Muscle layer of colon (tissue), 2 donors: ENCODE data around the gene GSTM4.
A peak's percentile ranks its signal among the peaks of the same experiment; 100 is the strongest.

Experiments
- H3K27ac ChIP-seq: one replicate; pipeline ENCODE4 v1.7.0; 2013; ENCODE audit warnings: low read depth, mild to moderate bottlenecking, low read length, moderate library complexity
- H3K27me3 ChIP-seq, 2 donors: one replicate each; pipeline ENCODE4 v1.7.0; 2013; ENCODE audit warnings: low read length in 2 of 2, mild to moderate bottlenecking in 2 of 2; ENCODE audit not compliant: insufficient read depth in 2 of 2, control insufficient read depth in 1 of 2
- H3K36me3 ChIP-seq: one replicate; pipeline ENCODE4 v1.7.0; 2013; ENCODE audit warnings: mild to moderate bottlenecking, low read length; ENCODE audit not compliant: insufficient read depth
- H3K4me1 ChIP-seq: one replicate; pipeline ENCODE4 v1.7.0; 2013; ENCODE audit warnings: mild to moderate bottlenecking, low read length; ENCODE audit not compliant: insufficient read depth
- H3K4me3 ChIP-seq, 2 donors: one replicate each; pipeline ENCODE4 v1.7.0; 2013; ENCODE audit warnings: low read length in 2 of 2, low read depth in 1 of 2, mild to moderate bottlenecking in 1 of 2, moderate library complexity in 1 of 2
- H3K9ac ChIP-seq: one replicate; pipeline ENCODE4 v1.7.0; 2013; ENCODE audit warnings: low read length
- H3K9me3 ChIP-seq: one replicate; pipeline ENCODE4 v1.7.0; 2013; ENCODE audit warnings: mild to moderate bottlenecking, low read length
- donor health status: abdominal sarcoma.
- donor health status: Adenocarcinoma of cecum.

The GSTM4 gene

DNA sequence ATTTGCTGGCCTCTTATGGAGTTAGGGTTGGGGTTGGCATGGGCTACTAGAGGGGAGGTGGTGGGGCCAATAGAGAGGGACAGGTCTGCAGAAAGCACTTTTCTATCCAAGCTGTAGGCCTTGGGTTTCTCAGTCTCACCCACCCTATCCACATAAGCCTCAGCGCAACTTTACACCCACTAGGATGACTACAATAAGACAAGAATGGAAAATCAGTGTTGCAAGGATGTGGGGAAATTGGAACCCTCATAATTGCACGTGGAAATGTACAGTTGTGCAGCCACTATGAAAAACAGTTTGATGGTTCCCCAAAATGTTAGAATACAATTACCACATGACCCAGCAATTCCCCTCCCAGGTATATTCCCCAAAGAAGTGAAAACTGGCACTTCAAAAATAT is 14.0 kb upstream of the GSTM4 start:
- Histone ChIP-seq H3K27ac (no peak overlapping the region), H3K27me3 (no peaks in the 10 kb centered on the region), H3K4me1 (peaks cover 7% of the 10 kb centered on the region), H3K36me3 (no peaks in the 10 kb centered on the region), H3K4me3 (no peak overlapping the region), H3K9ac (no peak overlapping the region), H3K9me3 (no peaks in the 10 kb centered on the region)

DNA sequence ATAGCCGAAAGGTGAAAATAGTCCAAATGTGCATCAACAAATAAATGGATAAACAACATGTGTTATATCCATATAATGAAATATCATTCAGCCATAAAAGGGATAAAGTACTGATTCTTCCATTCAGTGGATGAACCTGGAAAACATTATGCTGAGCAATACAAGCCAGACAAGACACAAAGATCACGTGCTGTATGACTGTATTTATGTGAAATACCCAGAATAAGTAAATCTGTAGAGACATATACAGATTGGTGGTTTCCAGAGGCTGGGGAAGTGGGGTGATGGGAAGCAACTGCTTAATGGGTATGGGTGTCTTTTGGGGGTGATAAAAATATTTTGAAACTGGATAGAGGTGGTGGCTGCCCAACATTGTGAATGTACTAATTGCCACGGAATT is 13.3 kb upstream of the GSTM4 start:
- H3K27me3 ChIP-seq: no peaks in the 10 kb centered on the region
- no peaks in the 10 kb centered on the region for H3K9me3 ChIP-seq
- no peaks in the 10 kb centered on the region for H3K36me3 ChIP-seq
- peaks cover 7% of the 10 kb centered on the region for H3K4me1 ChIP-seq
- H3K4me3 ChIP-seq: no peak overlapping the region
- no peak overlapping the region for H3K27ac ChIP-seq
- H3K9ac ChIP-seq: no peak overlapping the region

GRCh38 chr1:109643385-109644230 is 12.3 kb upstream of the GSTM4 start:
- H3K36me3 ChIP-seq: no peaks in the 10 kb centered on the region
- H3K9me3 ChIP-seq: no peaks in the 10 kb centered on the region
- peak overlapping the region; percentile 33 for H3K9ac ChIP-seq
- H3K27me3 ChIP-seq: no peaks in the 10 kb centered on the region
- peaks cover 7% of the 10 kb centered on the region for H3K4me1 ChIP-seq
- H3K27ac ChIP-seq: no peak overlapping the region
- peak overlapping the region in 1 of 2 donors; percentile 30 for H3K4me3 ChIP-seq

- H3K36me3 ChIP-seq: no peaks in the 10 kb centered on the region
- no peaks in the 10 kb centered on the region for H3K27me3 ChIP-seq
- no peaks in the 10 kb centered on the region for H3K9me3 ChIP-seq
- no peak overlapping the region for H3K4me3 ChIP-seq
- no peak overlapping the region for H3K27ac ChIP-seq
- H3K9ac ChIP-seq: no peak overlapping the region
- H3K4me1 ChIP-seq: peaks cover 7% of the 10 kb centered on the region
These were observed 11.2 kb upstream of the GSTM4 start for GRCh38 chr1:109644670-109645069.

DNA sequence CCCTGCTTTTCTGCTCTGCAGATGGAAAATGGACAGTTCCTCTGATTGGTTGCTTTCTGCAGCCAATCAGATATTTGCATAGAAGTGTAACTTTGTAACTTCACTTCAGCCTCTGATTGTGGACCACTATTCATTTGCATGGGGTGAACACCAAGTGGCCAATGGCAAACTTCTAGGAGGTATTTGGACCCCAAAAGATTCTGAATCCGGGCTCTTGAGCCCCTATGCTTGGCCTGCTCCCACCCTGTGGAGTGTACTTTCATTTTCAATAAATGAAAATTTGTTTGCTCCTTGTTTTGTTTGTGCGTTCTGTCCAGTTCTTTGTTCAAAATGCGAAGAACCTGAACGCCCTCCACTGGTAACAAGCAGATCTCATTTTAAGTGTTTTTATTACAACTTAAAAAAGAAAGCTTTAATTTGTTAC is 6.4 kb upstream of the GSTM4 start:
- Histone ChIP-seq H3K36me3 (no peaks in the 10 kb centered on the region), H3K27me3 (no peaks in the 10 kb centered on the region), H3K9me3 (no peaks in the 10 kb centered on the region), H3K4me3 (no peak overlapping the region), H3K9ac (no peak overlapping the region), H3K27ac (no peak overlapping the region), H3K4me1 (peaks cover under 1% of the 10 kb centered on the region)

DNA sequence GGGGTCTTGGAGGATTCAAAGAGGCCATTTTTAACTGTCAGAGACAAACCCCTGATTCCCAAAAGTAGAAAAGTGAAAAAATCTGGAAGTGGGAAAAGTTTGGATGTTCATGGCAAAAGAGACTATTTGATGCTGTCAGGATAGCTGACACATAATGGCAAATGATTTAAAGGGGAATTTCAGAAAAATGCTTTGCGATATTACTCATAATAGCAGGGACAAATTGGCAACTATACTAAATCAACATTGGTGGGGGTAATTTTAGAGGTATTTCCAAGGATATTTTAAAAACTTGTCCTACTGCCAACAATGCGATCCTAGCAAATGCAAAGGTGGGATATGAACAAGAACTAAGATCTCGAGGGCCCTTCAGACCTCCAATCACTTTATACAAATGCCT is 5.3 kb upstream of the GSTM4 start:
- no peaks in the 10 kb centered on the region for H3K9me3 ChIP-seq
- H3K4me1 ChIP-seq: peaks cover 11% of the 10 kb centered on the region
- H3K9ac ChIP-seq: no peak overlapping the region
- no peak overlapping the region for H3K27ac ChIP-seq
- H3K4me3 ChIP-seq: no peak overlapping the region
- H3K36me3 ChIP-seq: no peaks in the 10 kb centered on the region
- H3K27me3 ChIP-seq: no peaks in the 10 kb centered on the region

GRCh38 chr1:109652402-109652801 is 3.5 kb upstream of the GSTM4 start:
- Histone ChIP-seq H3K4me3 (no peak overlapping the region), H3K27ac (no peak overlapping the region), H3K27me3 (no peaks in the 10 kb centered on the region), H3K9me3 (no peaks in the 10 kb centered on the region), H3K9ac (no peak overlapping the region), H3K36me3 (no peaks in the 10 kb centered on the region), H3K4me1 (peaks cover 11% of the 10 kb centered on the region)

GRCh38 chr1:109653306-109653705 is 2.6 kb upstream of the GSTM4 start:
- H3K4me3 ChIP-seq: no peak overlapping the region
- no peaks in the 10 kb centered on the region for H3K27me3 ChIP-seq
- no peak overlapping the region for H3K27ac ChIP-seq
- H3K9me3 ChIP-seq: no peaks in the 10 kb centered on the region
- peaks cover 11% of the 10 kb centered on the region for H3K4me1 ChIP-seq
- no peak overlapping the region for H3K9ac ChIP-seq
- H3K36me3 ChIP-seq: peaks cover 8% of the 10 kb centered on the region

GRCh38 chr1:109654519-109654918 is 1.4 kb upstream of the GSTM4 start:
- H3K4me3 ChIP-seq: no peak overlapping the region
- no peak overlapping the region for H3K27ac ChIP-seq
- peaks cover 11% of the 10 kb centered on the region for H3K4me1 ChIP-seq
- no peak overlapping the region for H3K9ac ChIP-seq
- no peaks in the 10 kb centered on the region for H3K9me3 ChIP-seq
- peaks cover 9% of the 10 kb centered on the region for H3K36me3 ChIP-seq
- H3K27me3 ChIP-seq: no peaks in the 10 kb centered on the region

- H3K9ac ChIP-seq: no peak overlapping the region
- H3K9me3 ChIP-seq: no peaks in the 10 kb centered on the region
- H3K27ac ChIP-seq: no peak overlapping the region
- H3K36me3 ChIP-seq: peaks cover 18% of the 10 kb centered on the region
- H3K4me3 ChIP-seq: no peak overlapping the region
- H3K27me3 ChIP-seq: no peaks in the 10 kb centered on the region
- peaks cover 11% of the 10 kb centered on the region for H3K4me1 ChIP-seq
These were observed 1.5 kb downstream of the GSTM4 start for GRCh38 chr1:109657395-109657794.

GRCh38 chr1:109657970-109658369 is 2.1 kb downstream of the GSTM4 start:
- Histone ChIP-seq H3K36me3 (peaks cover 18% of the 10 kb centered on the region), H3K4me3 (no peak overlapping the region), H3K9ac (no peak overlapping the region), H3K27me3 (no peaks in the 10 kb centered on the region), H3K9me3 (no peaks in the 10 kb centered on the region), H3K4me1 (peaks cover 11% of the 10 kb centered on the region), H3K27ac (no peak overlapping the region)

- H3K27me3 ChIP-seq: no peaks in the 10 kb centered on the region
- H3K36me3 ChIP-seq: peaks cover 18% of the 10 kb centered on the region
- H3K9me3 ChIP-seq: no peaks in the 10 kb centered on the region
- H3K4me3 ChIP-seq: no peak overlapping the region
- H3K4me1 ChIP-seq: peaks cover 11% of the 10 kb centered on the region
- H3K9ac ChIP-seq: no peak overlapping the region
- no peak overlapping the region for H3K27ac ChIP-seq
These were observed 2.7 kb downstream of the GSTM4 start for GRCh38 chr1:109658533-109659042.
